NK-92 (cell line): ENCODE results near the gene MAP4.
"Not testable (repeated sequence)": the region's sequence is repeated elsewhere in the genome, so short reads cannot be mapped to it uniquely, and the experiment has no call there.

Source experiments
- DNase-seq: peaks from one replicate; lab custom pipeline; 2025; ENCODE audit not compliant: unreplicated experiment; lab: John Stamatoyannopoulos, UW

MAP4 gene

DNA sequence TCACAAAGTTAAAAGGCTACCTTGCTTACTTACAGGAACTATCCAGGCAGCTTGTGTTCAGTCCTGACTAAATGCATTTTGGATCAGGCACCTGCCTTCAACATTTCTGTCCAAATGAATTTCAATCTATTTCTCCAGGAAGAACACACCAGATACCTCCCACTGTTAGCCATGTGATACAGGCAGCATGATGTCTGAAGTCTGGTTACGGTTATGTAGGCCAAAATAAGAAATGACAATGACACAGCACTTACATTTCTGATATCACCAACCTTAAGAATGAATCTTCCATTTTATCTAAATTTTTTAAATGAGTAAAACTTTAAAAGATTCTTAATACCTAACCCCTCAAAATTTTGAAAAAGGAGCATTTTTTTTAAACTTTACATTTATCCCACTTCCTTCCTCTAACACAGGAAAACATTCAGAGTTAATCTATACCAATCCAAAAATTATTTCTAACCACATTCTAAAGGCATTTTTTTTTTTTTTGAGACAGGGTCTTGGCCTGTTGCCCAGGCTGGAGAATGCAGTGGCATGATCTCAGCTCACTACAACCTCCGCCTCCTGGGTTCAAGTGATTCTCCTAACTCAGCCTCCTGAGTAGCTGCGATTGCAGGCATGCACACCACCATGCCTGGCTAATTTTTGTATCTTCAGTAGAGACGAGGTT is at the start of gene MAP4:
Gene MAP4, minus strand, starts transcription at position 116 of the 673 bp plus-strand sequence. CDS start 17,556 bp downstream, outside the sequence.
- DNase-seq: no peak

DNA sequence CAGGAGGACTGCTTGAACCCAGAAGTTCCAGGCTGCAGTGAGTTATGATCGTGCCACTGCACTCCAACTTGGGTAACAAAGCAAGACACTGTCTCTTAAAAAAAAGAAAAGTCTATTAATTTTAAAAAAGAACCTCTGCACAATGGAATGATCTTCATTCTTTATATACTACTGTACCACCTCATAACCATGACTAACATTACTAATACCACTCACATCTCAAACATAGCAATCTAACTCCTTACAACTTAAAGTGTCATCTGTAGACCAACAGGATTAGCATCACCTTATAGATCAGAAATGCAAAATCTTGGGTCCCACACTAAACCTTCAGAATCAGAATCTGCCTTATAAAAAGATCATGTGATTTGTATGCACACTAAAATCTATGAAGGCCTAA is 48.8 kb upstream of the MAP4 start:
- no peak for DNase-seq

DNA sequence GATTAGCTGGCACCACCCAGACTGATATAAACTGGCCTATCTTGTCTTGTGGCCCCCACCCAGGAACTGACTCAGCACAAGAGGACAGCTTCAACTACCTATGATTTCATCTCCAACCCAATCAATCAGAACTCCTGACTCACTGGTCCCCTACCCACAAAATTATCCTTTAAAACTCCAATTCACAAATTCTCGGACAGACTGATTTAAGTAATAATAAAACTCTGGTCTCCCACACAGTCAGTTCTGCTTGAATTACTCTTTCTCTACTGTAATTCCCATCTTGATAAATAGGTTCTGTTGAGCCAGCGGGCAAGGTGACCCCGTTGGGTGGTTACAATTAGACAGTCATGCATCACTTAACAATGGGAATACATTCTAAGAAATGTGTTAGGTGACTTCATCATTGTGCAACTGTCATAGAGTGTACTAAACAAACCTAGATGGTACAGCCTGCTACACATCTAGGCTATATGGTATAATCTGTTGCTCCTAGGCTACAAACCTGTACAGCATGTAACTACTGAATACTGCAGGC is 48.1 kb upstream of the MAP4 start:
- no peak for DNase-seq

GRCh38 chr3:48061586-48061985 is 45.4 kb upstream of the MAP4 start:
- not testable (repeated sequence) for DNase-seq

- no peak for DNase-seq
Observed at GRCh38 chr3:48058091-48058490, 41.9 kb upstream of the MAP4 start.

DNA sequence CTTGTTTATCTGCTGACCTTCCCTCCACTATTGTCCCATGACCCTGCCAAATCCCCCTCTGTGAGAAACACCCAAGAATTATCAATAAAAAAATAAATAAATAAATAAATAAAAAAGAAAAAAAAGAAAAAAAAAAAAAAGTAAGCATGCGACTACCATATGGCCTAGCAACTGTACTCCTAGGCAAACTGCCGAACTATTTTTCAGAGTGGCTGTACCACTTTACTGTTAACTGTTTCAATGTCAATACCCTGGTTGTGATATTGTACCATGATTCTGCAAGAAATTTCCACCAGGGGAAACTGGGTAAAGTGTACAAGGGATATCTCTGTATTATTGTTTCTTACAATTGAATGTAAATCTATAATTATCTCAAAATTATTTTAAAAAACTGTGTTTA is 41.3 kb upstream of the MAP4 start:
- no peak for DNase-seq

DNA sequence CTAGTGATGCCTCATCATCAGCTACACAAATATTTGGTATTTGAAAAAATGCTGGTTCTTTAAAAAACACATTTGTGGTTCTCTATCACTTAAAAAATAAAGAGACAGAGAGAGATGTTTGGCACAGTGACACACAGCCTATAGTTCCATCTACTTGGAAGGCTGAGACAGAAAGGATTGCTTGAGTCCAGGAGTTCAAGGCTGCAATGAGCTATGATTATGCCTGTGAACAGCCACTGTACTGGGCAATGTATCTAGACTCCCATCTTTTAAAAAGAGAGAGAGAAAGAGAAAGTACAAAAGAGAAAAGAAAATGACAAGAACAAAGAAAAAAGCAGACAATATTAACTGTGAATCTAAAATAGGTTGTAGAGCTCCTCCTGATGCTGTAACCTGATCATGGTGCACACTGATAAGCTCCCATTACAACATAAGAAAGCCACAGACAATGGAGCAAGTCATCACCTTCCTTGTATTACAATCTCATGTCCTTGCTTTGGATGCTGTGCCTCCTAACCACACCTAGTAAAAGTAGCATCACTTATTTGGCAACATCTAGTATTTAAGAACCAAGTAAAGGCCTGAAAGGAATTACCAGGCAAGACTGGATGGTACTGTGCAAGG is 31.7 kb upstream of the MAP4 start:
- DNase-seq: no peak

- DNase-seq: no peak
Observed at GRCh38 chr3:48042071-48042760, 26.0 kb upstream of the MAP4 start.

GRCh38 chr3:48039487-48040190 is 23.4 kb upstream of the MAP4 start:
- no peak for DNase-seq

GRCh38 chr3:48038971-48039481 is 22.8 kb upstream of the MAP4 start:
- DNase-seq: no peak

GRCh38 chr3:48034000-48034516 is 17.8 kb upstream of the MAP4 start:
- DNase-seq: no peak

GRCh38 chr3:48030188-48030587 is 14.0 kb upstream of the MAP4 start:
- DNase-seq: no peak

DNA sequence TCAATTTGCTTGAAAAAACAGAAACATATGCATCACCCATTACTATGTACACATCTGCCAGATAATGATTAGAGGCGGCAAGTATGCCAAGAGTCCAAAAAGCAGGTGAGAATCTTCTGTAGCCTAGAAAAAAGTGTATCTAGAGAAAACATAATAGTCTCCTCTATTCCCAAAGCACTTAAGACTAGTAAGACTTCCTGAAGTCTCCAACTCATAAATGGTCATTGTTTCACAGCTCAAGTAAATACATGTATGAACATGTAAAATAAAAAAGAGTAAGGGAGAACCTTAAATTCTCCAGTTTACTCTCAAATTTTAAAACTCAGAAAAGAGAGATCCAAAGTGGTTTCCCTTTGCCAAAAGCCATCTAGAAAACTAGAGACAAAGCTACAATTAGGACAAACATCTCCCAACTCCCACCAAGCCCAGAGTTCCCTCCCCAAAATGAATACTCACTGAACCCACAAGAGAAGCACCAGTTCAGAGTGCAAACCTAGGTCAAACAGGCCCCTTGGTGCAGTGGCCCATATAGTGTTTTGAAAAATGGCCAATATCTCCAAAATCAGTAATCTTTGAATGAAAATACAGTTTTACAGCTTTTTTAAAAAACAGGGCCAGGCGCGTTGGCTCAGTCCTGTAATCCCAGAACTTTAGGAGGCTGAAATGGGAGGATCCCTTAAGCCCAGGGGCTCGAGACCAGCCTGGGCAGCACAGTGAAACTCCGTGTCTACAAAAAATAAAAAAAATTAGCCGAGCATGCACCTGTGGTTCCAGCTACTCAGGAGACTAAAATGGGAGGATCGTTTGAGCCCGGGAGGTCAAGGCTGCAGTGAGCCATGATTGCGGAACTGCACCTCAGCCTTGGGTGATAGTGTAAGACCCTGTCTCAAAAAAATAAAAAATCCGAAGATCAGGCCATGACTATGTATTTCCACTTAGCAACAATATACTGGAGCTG is 11.0 kb upstream of the MAP4 start:
- no peak for DNase-seq

- no peak for DNase-seq
Observed at GRCh38 chr3:48026098-48026497, 9.9 kb upstream of the MAP4 start.

DNA sequence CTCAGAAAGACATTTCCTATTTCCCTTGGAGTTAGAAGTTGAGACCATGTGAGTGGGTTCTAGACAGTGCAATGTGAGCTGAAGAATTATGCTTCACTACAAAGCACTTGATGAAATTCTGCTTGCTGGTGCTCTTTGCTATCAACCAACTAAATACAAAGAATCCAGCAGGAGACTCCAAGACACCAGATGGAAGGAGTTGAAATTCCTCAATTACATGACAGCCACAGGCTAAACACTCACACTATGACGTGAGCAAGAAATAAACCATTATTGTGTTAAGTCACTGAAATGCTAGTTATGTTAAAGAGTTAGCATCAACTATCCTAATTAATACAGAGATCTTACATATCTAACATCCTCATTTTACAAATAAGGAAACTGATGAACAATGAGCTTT is 8.2 kb upstream of the MAP4 start:
- DNase-seq: no peak

DNA sequence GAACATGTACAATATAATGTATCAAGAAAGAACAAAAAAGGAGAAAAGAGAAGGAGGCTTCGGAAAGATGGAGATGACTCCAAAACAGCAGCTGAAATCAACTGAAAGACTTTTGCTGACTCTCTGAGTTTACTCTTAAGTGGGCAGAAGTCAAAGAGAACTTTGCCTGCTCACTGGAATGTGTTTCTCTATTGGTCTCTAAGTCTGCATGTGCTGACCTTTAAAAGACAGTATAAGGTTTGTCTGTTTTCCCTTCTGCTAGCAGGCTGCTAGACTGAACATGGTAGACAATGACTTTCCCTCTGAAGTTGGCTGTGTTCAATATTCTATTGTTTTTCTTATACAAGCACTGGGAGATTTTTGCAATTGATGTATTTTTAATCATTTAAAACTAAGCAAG is 7.2 kb upstream of the MAP4 start:
- DNase-seq: no peak

DNA sequence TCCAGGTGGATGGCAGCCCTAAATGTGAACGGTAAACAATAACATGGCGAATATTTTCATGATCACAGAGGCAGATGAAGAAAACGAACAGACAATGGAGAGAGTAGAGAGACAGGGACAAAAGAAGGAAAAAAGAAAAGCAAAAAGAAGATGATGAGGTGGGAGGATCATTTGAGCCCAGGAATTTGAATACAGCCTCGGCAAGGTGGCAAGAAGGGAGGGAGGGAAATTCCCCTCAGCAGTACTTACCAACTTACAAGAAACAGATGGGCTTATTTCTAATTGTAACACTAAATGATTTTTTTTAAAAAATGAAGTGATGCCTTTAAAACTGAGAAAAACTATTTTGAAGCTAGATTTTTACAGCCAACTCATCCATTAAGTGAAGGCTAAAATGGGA is 6.0 kb upstream of the MAP4 start:
- DNase-seq: no peak

- DNase-seq: no peak
Observed at GRCh38 chr3:48018841-48019240, 2.6 kb upstream of the MAP4 start.

DNA sequence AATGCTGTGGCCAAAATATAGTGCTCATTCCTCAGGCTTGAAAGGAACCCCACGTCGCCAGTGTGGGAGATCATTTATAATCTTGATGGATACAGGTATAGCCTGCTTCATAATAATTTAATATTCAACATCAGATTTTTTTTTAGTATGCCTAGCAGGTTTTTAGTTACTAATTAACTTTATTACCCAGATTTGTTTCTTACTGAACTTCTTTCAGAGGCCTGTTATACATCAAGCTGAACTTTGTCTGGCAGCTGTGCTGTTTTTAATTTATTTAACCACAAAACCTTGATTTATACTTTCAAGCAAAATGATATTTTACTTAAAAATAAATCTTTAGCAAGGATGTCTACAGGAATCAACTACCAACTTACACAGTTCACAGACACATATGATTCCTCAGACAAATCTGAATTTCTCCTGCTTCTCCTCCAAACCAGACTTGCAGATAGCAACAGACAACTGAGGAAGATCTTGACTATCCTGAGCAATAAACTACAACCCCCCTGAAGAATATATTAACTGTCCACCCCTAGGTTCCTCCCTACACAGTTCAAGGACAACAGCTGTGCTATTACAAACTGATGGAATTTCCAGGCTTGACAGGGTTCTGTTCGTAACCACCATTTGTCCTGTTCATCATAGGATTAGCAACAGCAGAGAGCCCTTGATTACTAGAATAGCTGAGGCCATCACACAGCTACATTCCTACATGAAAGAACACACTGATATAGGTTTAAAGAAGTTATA is 610 bp downstream of the MAP4 start:
- no peak for DNase-seq
